ENCODE data around the gene PPP2R5C.
"Not testable (repeated sequence)": the region's sequence is repeated elsewhere in the genome, so short reads cannot be mapped to it uniquely, and the experiment has no call there.

Gene PPP2R5C

GRCh38 chr14:101761032-101761880 is at the start of gene PPP2R5C:
Gene PPP2R5C (plus strand): TSS chr14:101761709. CDS start chr14:101761894, 185 bp downstream.
- peak; percentile 90 for DNase-seq

DNA sequence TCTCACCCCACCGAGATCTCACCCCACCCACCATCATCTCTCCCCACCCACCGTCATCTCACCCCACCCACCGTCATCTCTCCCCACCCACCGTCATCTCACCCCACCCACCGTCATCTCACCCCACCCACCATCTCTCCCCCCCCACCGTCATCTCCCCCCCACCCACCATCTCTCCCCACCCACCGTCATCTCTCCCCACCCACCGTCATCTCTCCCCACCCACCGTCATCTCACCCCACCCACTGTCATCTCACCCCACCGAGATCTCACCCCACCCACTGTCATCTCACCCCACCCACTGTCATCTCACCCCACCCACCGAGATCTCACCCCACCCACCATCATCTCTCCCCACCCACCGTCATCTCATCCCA is 49.7 kb upstream of the PPP2R5C start:
- DNase-seq: not testable (repeated sequence)

GRCh38 chr14:101712341-101712740 is 49.2 kb upstream of the PPP2R5C start:
- not testable (repeated sequence) for DNase-seq

DNA sequence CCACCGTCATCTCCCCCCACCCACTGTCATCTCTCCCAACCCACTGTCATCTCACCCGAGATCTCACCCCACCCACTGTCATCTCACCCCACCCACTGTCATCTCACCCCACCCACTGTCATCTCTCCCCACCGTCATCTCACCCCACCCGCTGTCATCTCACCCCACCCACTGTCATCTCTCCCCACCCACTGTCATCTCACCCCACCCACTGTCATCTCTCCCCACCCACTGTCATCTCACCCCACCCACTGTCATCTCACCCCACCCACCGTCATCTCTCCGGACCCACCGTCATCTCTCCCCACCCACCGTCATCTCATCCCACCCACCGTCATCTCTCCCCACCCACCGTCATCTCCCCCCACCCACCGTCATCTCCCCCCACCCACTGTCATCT is 48.4 kb upstream of the PPP2R5C start:
- DNase-seq: not testable (repeated sequence)

- no peak for DNase-seq
Measured at GRCh38 chr14:101713621-101714349, 47.7 kb upstream of the PPP2R5C start.

GRCh38 chr14:101714394-101714793 is 47.1 kb upstream of the PPP2R5C start:
- no peak for DNase-seq

- no peak for DNase-seq
Measured at GRCh38 chr14:101715210-101716076, 46.1 kb upstream of the PPP2R5C start.

- DNase-seq: no peak
Measured at GRCh38 chr14:101716077-101716950, 45.2 kb upstream of the PPP2R5C start.

DNA sequence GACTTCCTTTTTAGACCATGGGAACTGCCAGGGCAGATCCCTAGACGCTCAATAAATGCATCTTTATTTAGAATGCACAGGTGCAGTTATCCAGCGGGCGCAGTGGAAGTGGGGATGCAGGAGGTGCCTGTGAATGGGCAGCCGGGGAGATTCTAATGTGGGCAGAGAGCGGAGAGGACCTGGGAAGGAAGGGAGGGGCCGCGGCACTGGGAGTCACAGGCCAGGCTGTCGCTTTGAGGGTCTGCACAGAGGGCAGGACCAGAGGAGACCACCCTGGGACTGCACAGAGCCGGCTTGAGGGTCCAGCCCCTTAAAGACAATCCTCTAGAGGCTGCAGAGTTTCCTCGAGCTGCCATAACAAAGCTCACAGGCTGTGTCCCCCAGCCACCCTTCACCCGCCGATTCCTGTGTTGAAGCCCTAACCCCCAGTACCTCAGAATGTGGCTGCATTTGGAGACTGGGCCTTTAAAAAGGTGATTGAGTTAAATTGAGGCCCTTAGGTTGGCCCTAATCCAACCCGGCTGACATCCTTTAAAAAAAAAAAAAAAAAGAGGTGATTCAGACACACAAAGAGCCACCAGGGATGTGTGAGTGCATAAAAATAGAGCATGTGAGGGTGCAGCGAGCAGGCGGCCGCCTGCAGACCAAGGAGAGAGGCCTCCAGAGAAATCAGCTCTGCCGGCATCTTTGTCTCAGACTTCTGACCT is 44.4 kb upstream of the PPP2R5C start:
- DNase-seq: peak; percentile 9

- DNase-seq: no peak
Measured at GRCh38 chr14:101717663-101718490, 43.6 kb upstream of the PPP2R5C start.

- no peak for DNase-seq
Measured at GRCh38 chr14:101719045-101719645, 42.4 kb upstream of the PPP2R5C start.

GRCh38 chr14:101719708-101720107 is 41.8 kb upstream of the PPP2R5C start:
- DNase-seq: no peak

DNA sequence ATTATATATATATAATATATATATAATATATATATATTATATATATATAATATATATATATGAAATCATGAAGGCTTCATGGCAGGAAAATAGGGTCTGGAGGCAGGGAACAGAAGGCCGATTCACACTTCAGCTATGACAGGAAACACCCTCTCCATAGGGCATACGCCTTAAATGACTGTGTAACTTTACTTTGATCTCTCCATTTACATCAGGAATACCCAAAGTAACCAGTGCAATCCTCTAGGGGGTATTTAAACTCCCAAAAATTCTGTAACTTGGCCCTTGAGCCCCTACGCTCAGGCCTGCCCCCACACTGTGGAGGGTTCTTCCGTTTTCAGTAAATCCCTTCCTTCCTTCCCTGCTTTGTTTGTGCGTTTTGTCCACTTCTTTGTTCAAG is 40.4 kb upstream of the PPP2R5C start:
- no peak for DNase-seq

- no peak for DNase-seq
Measured at GRCh38 chr14:101721951-101722661, 39.4 kb upstream of the PPP2R5C start.

DNA sequence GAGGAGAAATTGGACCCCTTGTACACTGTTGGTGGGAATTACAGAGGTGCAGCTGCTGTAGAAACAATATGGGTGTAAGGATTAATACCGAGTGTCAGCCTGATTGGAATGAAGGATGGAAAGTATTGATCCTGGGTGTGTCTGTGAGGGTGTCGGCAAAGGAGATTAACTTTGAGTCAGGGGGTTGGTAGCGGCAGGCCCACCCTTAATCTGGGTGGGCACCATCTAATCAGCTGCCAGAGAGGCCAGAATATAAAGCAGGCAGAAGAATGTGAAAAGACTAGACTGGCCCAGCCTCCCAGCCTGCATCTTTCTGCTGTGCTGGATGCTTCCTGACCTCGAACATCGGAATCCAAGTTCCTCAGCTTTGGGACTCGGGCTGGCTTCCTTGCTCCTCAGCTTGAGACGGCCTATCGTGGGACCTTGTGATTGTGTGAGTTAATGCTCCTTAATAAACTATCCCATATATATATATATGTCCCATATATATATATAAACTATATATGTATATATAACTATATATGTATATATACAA is 38.4 kb upstream of the PPP2R5C start:
- DNase-seq: no peak

DNA sequence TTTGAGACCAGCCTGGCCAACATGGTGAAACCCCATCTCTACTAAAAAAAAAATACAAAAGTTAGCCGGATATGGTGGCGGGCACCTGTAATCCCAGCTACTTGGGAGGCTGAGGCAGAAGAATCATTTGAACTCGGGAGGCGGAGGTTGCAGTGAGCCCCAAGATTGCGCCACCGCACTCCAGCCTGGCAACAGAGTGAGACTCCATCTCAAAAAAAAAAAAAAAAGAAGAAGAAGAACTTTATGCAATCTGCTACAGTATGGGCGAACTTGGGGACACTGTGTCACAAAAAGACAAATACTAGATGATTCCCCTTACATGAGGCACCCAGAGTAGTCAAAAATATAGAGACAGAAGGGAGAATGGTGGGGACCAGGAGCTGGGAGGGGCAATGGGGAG is 35.9 kb upstream of the PPP2R5C start:
- DNase-seq: not testable (repeated sequence)

GRCh38 chr14:101726295-101726953 is 35.1 kb upstream of the PPP2R5C start:
- no peak for DNase-seq

DNA sequence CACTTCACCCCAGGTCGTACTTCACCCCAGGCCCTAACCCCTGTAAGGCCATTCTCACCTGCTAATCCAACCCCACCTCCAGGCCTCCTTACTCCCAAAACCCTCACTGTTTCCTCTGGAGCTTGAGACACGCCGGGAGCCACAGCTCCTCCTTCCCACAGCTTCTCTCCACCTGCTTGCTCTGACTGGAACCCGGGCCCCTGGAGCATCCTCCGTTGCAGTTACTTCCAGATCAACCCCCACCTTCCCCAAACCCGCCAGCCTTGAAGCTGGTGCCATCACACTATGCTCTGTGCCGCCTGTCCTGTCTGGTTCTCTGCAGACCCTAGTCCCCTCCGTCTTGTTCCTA is 34.6 kb upstream of the PPP2R5C start:
- DNase-seq: no peak

All from NCI-H2171 (cell line).